H1 (cell line): ENCODE data around the gene IQGAP3. TPM values are rescaled to one million over a fixed set of nuclear protein-coding genes. Genes with fewer than 3 reads are reported as not detected.

Experiments used
- CTCF ChIA-PET: fragments of 300-600 bp; sonication (Branson Sonifier 250); formaldehyde crosslinking; loops from one replicate; lab custom pipeline; 2021; ENCODE audit not compliant: partially characterized antibody; lab: Charles Lee
- POLR2A ChIA-PET: fragments of 300-600 bp; sonication (Branson Sonifier 250); formaldehyde crosslinking; loops from one replicate; lab custom pipeline; 2021; ENCODE audit warnings: inconsistent platforms; ENCODE audit not compliant: partially characterized antibody; lab: Charles Lee
- DNase-seq, 2 experiments: peaks; one replicate each; pipeline versions ENCODE4 v3.0.0 to v3.0.0-alpha.2; 2010 to 2022; ENCODE audit warnings: low spot score in 2 of 2, low read depth in 1 of 2, mixed read lengths in 1 of 2
- FAIRE-seq: peaks from 2 replicates; lab custom pipeline; 2011; peaks lifted over from hg19 to GRCh38; lab: Jason Lieb, UNC
- H2AFZ ChIP-seq: 2 replicates; pipeline ENCODE4 v1.8.1; 2012; ENCODE audit warnings: low read length, inconsistent platforms
- H2AK5ac ChIP-seq: 2 replicates; pipeline ENCODE4 v1.6.1; 2013; ENCODE audit warnings: low read depth, low read length
- H2BK120ac ChIP-seq: replicated peaks from 2 replicates; pipeline ENCODE3; 2013; ENCODE audit warnings: low read depth, low read length, inconsistent platforms
- H2BK12ac ChIP-seq: 2 replicates; pipeline ENCODE4 v1.6.1; 2013; ENCODE audit warnings: low read depth, low read length
- H2BK15ac ChIP-seq: 2 replicates; pipeline ENCODE4 v1.6.1; 2013; ENCODE audit warnings: low read length
- H2BK20ac ChIP-seq: 2 replicates; pipeline ENCODE4 v1.6.1; 2013; ENCODE audit warnings: low read length
- H2BK5ac ChIP-seq: 2 replicates; pipeline ENCODE4 v1.6.1; 2013; ENCODE audit warnings: low read depth, low read length
- H3K14ac ChIP-seq: 2 replicates; pipeline ENCODE4 v1.6.1; 2013; ENCODE audit warnings: inconsistent platforms; ENCODE audit not compliant: insufficient read length
- H3K18ac ChIP-seq: 2 replicates; pipeline ENCODE4 v1.6.1; 2013; ENCODE audit warnings: low read length; ENCODE audit errors: extremely low read depth
- H3K23ac ChIP-seq: 2 replicates; pipeline ENCODE4 v1.6.1; 2013; ENCODE audit warnings: inconsistent platforms; ENCODE audit not compliant: insufficient read length
- H3K23me2 ChIP-seq: 2 replicates; pipeline ENCODE4 v1.6.1; 2013; ENCODE audit warnings: low read depth, low read length
- H3K27ac ChIP-seq: 2 replicates; pipeline ENCODE4 v1.6.1; 2011; ENCODE audit warnings: low read depth, low read length, inconsistent platforms
- H3K27me3 ChIP-seq, 4 experiments: replicated peaks in 1 of 4; 1 replicate in 1 of 4; 2 replicates in 3 of 4; pipeline versions ENCODE4 v1.6.1 to v1.8.1; 2011 to 2013; ENCODE audit warnings: low read length in 3 of 4, mild to moderate bottlenecking in 3 of 4, inconsistent platforms in 2 of 4, mixed read lengths in 2 of 4, moderate library complexity in 1 of 4; ENCODE audit not compliant: control insufficient read depth in 3 of 4, insufficient read depth in 3 of 4; ENCODE audit errors: extremely low read depth in 1 of 4
- H3K36me3 ChIP-seq, 4 experiments: 2 replicates each; pipeline versions ENCODE4 v1.6.1 to v1.8.1; 2011 to 2013; ENCODE audit warnings: mild to moderate bottlenecking in 4 of 4, low read length in 3 of 4, moderate library complexity in 2 of 4, control low read depth in 1 of 4, inconsistent platforms in 1 of 4; ENCODE audit not compliant: insufficient read depth in 4 of 4, control insufficient read depth in 2 of 4
- H3K4ac ChIP-seq: replicated peaks from 2 replicates; pipeline ENCODE3; 2013; ENCODE audit warnings: low read length, low read depth, mixed read lengths, inconsistent platforms; ENCODE audit not compliant: insufficient read length
- H3K4me1 ChIP-seq, 4 experiments: replicated peaks in 1 of 4; 1 replicate in 1 of 4; 2 replicates in 3 of 4; pipeline versions ENCODE4 v1.6.1 to v1.8.1; 2011 to 2013; ENCODE audit warnings: low read length in 3 of 4, inconsistent platforms in 2 of 4, mixed read lengths in 1 of 4; ENCODE audit not compliant: insufficient read depth in 4 of 4, control insufficient read depth in 3 of 4
- H3K4me2 ChIP-seq, 2 experiments: 2 replicates each; pipeline versions ENCODE4 v1.6.1 to v1.8.1; 2011 to 2013; ENCODE audit warnings: low read depth in 2 of 2, low read length in 2 of 2, control low read depth in 1 of 2, inconsistent platforms in 1 of 2, mild to moderate bottlenecking in 1 of 2; ENCODE audit not compliant: insufficient read depth in 1 of 2
- H3K4me3 ChIP-seq, 4 experiments: fragments of 200-600, 300-600 bp in 1 of 4; sonication (generic), shearing (Covaris generic), sonication (Bioruptor Twin) in 1 of 4; 2 replicates each; pipeline versions ENCODE4 v1.5.1 to v1.8.1; 2011 to 2016; ENCODE audit warnings: low read length in 4 of 4, low read depth in 3 of 4, control low read depth in 2 of 4, inconsistent platforms in 2 of 4, mild to moderate bottlenecking in 2 of 4, mixed read lengths in 1 of 4, moderate library complexity in 1 of 4; ENCODE audit not compliant: insufficient read depth in 2 of 4; ENCODE audit errors: extremely low read depth in 1 of 4
- H3K56ac ChIP-seq: replicated peaks from 2 replicates; pipeline ENCODE3; 2013; ENCODE audit warnings: low read depth, mild to moderate bottlenecking, mixed read lengths, low read length, inconsistent platforms; ENCODE audit not compliant: insufficient read length
- H3K79me1 ChIP-seq: 2 replicates; pipeline ENCODE4 v1.6.1; 2013; ENCODE audit warnings: low read depth, low read length, control low read depth
- H3K79me2 ChIP-seq, 2 experiments: 2 replicates each; pipeline versions ENCODE4 v1.6.1 to v1.8.1; 2012 to 2013; ENCODE audit warnings: low read length in 2 of 2, mild to moderate bottlenecking in 2 of 2, inconsistent platforms in 1 of 2; ENCODE audit not compliant: insufficient read depth in 2 of 2, control insufficient read depth in 1 of 2
- H3K9ac ChIP-seq, 4 experiments: replicated peaks in 1 of 4; 1 replicate in 1 of 4; 2 replicates in 3 of 4; pipeline versions ENCODE4 v1.6.1 to v1.8.1; 2011 to 2013; ENCODE audit warnings: low read depth in 3 of 4, low read length in 3 of 4, control low read depth in 2 of 4, mild to moderate bottlenecking in 2 of 4, moderate library complexity in 2 of 4, inconsistent platforms in 1 of 4; ENCODE audit errors: extremely low read depth in 1 of 4
- H3K9me3 ChIP-seq, 2 experiments: 2 replicates each; pipeline versions ENCODE4 v1.6.1 to v1.8.1; 2012 to 2013; ENCODE audit warnings: mild to moderate bottlenecking in 2 of 2, moderate library complexity in 2 of 2, control low read depth in 1 of 2, inconsistent platforms in 1 of 2, low read depth in 1 of 2, low read length in 1 of 2, mixed read lengths in 1 of 2; ENCODE audit not compliant: insufficient read depth in 2 of 2
- H4K20me1 ChIP-seq, 2 experiments: replicated peaks in 1 of 2; 2 replicates each; pipeline versions ENCODE3 to v1.8.1; 2011 to 2013; ENCODE audit warnings: inconsistent platforms in 2 of 2, low read length in 2 of 2, mild to moderate bottlenecking in 1 of 2; ENCODE audit not compliant: insufficient read depth in 2 of 2, control insufficient read depth in 1 of 2
- H4K5ac ChIP-seq: 2 replicates; pipeline ENCODE4 v1.6.1; 2013; ENCODE audit warnings: low read length, low read depth, mixed read lengths, inconsistent platforms; ENCODE audit not compliant: insufficient read length
- H4K8ac ChIP-seq: 2 replicates; pipeline ENCODE4 v1.8.0; 2013; ENCODE audit warnings: mild to moderate bottlenecking, moderate library complexity, low read length, inconsistent platforms; ENCODE audit not compliant: insufficient read depth; ENCODE audit errors: extremely low read depth
- H4K91ac ChIP-seq: replicated peaks from 2 replicates; pipeline ENCODE3; 2013; ENCODE audit warnings: low read length, mixed read lengths, inconsistent platforms; ENCODE audit not compliant: insufficient read length
- CBX5 ChIP-seq: fragments of 300-800, 300-1000 bp; sonication (generic); IDR thresholded peaks from 2 replicates; pipeline ENCODE4 v1.7.1; 2016; ENCODE audit warnings: antibody characterized with exemption, low read length, low read depth
- CTCF ChIP-seq, 3 experiments: IDR thresholded peaks; 1 replicate in 2 of 3; 2 replicates in 1 of 3; pipeline versions ENCODE4 v1.5.1 to v1.6.1; 2011; ENCODE audit warnings: low read length in 3 of 3, mild to moderate bottlenecking in 3 of 3, inconsistent platforms in 2 of 3, low read depth in 1 of 3, moderate library complexity in 1 of 3; ENCODE audit not compliant: insufficient read depth in 1 of 3; ENCODE audit errors: control extremely low read depth in 1 of 3
- SIX5 ChIP-seq: IDR thresholded peaks from 2 replicates; pipeline ENCODE4 v1.6.1; 2011; ENCODE audit warnings: mild to moderate bottlenecking, low read depth, low read length
- SP4 ChIP-seq: IDR thresholded peaks from 2 replicates; pipeline ENCODE4 v1.6.1; 2012; ENCODE audit warnings: low read length, inconsistent platforms
- TAF1 ChIP-seq: IDR thresholded peaks from 2 replicates; pipeline ENCODE4 v1.6.1; 2011; ENCODE audit warnings: mild to moderate bottlenecking, low read depth, low read length
- TEAD4 ChIP-seq: IDR thresholded peaks from 2 replicates; pipeline ENCODE4 v1.6.1; 2012; ENCODE audit warnings: low read depth, low read length, inconsistent platforms, mixed read lengths
- WGBS, 2 experiments: shearing (Covaris generic) in 1 of 2; methylation state at CpG; one replicate each; pipeline versions ENCODE4 v1.1.6 to v1.1.7; 2013 to 2015; ENCODE audit warnings: low lambda C conversion rate in 2 of 2, mixed read lengths in 2 of 2, inconsistent platforms in 1 of 2, low coverage in 1 of 2, missing lambda C conversion rate in 1 of 2; ENCODE audit not compliant: insufficient replicate concordance in 2 of 2, insufficient coverage in 1 of 2, insufficient read length in 1 of 2; ENCODE audit errors: extremely low coverage in 1 of 2, missing lambda C conversion rate in 1 of 2; 5-methylcytosine and 5-hydroxymethylcytosine counted together
- polyA plus RNA-seq, 7 experiments: library from polyadenylated mRNA; depleted of rRNA in 3 of 7; stranded (reverse) in 5 of 7; unstranded in 2 of 7; fragments of >200 nt in 5 of 7; fragments of 200-250 nt in 2 of 7; gene quantifications; 1 replicate in 5 of 7; 2 replicates in 1 of 7; 4 replicates in 1 of 7; pipeline versions ENCODE4 v1.2.1 to v1.2.3, GENCODE V29; 2011 to 2013; ENCODE audit warnings: missing spikeins in 2 of 7, mixed read lengths in 2 of 7
- total RNA-seq: library from RNA; stranded (reverse); fragmentation: NEBNext Ultra II Directional; extraction: Animal tissue kit (Norgen Biotek cat#: 25700); gene quantifications from 2 replicates; pipeline ENCODE4 v1.2.1, GENCODE V29; 2021

The IQGAP3 gene
- total and polyA plus RNA-seq, 2 of the 8 experiments (the other 6 are each of a cell fraction or from before 2014, with no cell fraction given): 14.6 to 22.3 TPM

GRCh38 chr1:156552518-156552917, 19.8 kb downstream of the IQGAP3 start:
- CTCF ChIA-PET: interaction anchor here (1.2 to 6.8 kb wide), 3 partner anchors 30 to 72 kb away, joined by 4 to 33 read pairs (median 9); no protein-coding TSS in a partner anchor
- H2BK5ac ChIP-seq: no peak overlapping the region
- H3K4me2 ChIP-seq: no peak overlapping the region
- no peak overlapping the region for H2BK20ac ChIP-seq
- FAIRE-seq (no peak), DNase-seq (no peak)
- H4K91ac ChIP-seq: no peak overlapping the region
- H3K23me2 ChIP-seq: no peaks in the 10 kb centered on the region
- no peak overlapping the region for H3K23ac ChIP-seq
- WGBS, 2 experiments: 69% methylated on average over 5 of the region's 5 CpGs; no CpG with 5 or more reads in 1 of the 2 experiments
- H2BK12ac ChIP-seq: no peak overlapping the region
- no peaks in the 10 kb centered on the region for H3K79me1 ChIP-seq
- H3K14ac ChIP-seq: no peak overlapping the region
- H3K9ac ChIP-seq: no peak overlapping the region
- TF ChIP-seq TEAD4 (no peak), CTCF (IDR thresholded peaks at IDR 0.05; ENCODE audit: control extremely low read depth in 1 of 3, insufficient read depth in 1 of 3, low read depth in 1 of 3, low read length in 3 of 3) (no peak), SIX5 (no peak), SP4 (no peak), CBX5 (no peak), TAF1 (no peak)
- TF ChIP-seq, all 59 proteins: peak for 0
- no peaks in the 10 kb centered on the region for H3K9me3 ChIP-seq
- peaks cover 11 to 30% (median 14%) of the 10 kb centered on the region in 4 experiments; a peak in 7 of 8 replicates for H3K36me3 ChIP-seq
- H3K79me2 ChIP-seq: no peaks in the 10 kb centered on the region
- H3K27ac ChIP-seq: no peak overlapping the region
- H4K20me1 ChIP-seq: peaks cover 0 to 11% of the 10 kb centered on the region in 2 experiments
- no peaks in the 10 kb centered on the region for H3K4me1 ChIP-seq
- no peak overlapping the region for H4K5ac ChIP-seq
- H4K8ac ChIP-seq: no peak overlapping the region
- POLR2A ChIA-PET: interaction anchor here (0.6 to 1.3 kb wide), 3 partner anchors 14 to 594 kb away, joined by 3 read pairs; no protein-coding TSS in a partner anchor
- no peak overlapping the region for H2AFZ ChIP-seq
- H2BK15ac ChIP-seq: no peak overlapping the region
- no peak overlapping the region for H3K4me3 ChIP-seq
- H2BK120ac ChIP-seq: no peak overlapping the region
- no peak overlapping the region for H3K56ac ChIP-seq
- no peaks in the 10 kb centered on the region for H3K27me3 ChIP-seq
- H3K18ac ChIP-seq: no peak overlapping the region
- H2AK5ac ChIP-seq: no peak overlapping the region
- H3K4ac ChIP-seq: no peak overlapping the region
